Rectal smooth muscle tissue (tissue), 1 donor: ENCODE data around the gene HSPG2.
"Not testable (repeated sequence)": the region's sequence is repeated elsewhere in the genome, so short reads cannot be mapped to it uniquely, and the experiment has no call there.

Experiments used
- H3K27ac ChIP-seq: one replicate; pipeline ENCODE4 v1.7.0; 2013; ENCODE audit warnings: low read depth, low read length, inconsistent platforms
- H3K27me3 ChIP-seq: one replicate; pipeline ENCODE4 v1.7.0; 2013; ENCODE audit warnings: low read length; ENCODE audit not compliant: control insufficient read depth, insufficient read depth
- H3K36me3 ChIP-seq: one replicate; pipeline ENCODE4 v1.7.0; 2013; ENCODE audit warnings: low read length; ENCODE audit not compliant: control insufficient read depth, insufficient read depth
- H3K4me1 ChIP-seq: one replicate; pipeline ENCODE4 v1.7.0; 2013; ENCODE audit warnings: low read length; ENCODE audit not compliant: control insufficient read depth, insufficient read depth
- H3K4me3 ChIP-seq: one replicate; pipeline ENCODE4 v1.7.0; 2013; ENCODE audit warnings: low read length
- H3K9ac ChIP-seq: one replicate; pipeline ENCODE4 v1.7.0; 2013; ENCODE audit warnings: low read length

The HSPG2 gene

DNA sequence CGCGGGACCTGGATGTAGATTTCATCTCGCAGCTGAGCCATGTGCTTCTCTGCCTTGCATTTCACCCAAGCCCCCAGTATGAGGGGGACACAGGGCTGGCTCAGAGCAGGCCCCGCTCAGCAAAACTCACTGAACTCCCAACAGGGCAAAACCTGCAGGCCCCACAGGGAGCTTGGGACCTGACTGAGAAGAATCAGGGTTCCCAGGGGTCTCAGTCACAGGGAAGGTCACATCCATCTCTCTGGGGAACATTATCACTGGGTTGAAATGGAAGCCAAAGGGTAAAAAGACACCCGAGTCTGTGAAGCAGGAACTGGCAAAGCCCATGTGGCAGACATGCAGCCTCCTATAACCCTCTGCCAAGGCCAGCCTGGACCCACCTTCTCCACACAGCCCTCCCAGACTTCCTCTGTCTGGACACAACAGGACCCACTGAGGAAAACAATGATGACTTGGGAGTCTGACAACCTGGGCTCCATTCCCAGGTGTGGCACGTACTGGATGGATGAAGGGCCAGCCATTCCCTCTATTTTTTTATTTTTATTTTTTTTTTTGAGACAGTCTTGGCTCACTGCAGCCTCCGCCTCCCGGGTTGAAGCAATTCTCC lies 11.7 kb downstream of the HSPG2 start:
- no peaks in the 10 kb centered on the region for H3K36me3 ChIP-seq
- peak overlapping the region; percentile 96 for H3K27ac ChIP-seq
- peaks cover 78% of the 10 kb centered on the region for H3K4me1 ChIP-seq
- no peak overlapping the region for H3K9ac ChIP-seq
- H3K27me3 ChIP-seq = no peaks in the 10 kb centered on the region
- no peak overlapping the region for H3K4me3 ChIP-seq

DNA sequence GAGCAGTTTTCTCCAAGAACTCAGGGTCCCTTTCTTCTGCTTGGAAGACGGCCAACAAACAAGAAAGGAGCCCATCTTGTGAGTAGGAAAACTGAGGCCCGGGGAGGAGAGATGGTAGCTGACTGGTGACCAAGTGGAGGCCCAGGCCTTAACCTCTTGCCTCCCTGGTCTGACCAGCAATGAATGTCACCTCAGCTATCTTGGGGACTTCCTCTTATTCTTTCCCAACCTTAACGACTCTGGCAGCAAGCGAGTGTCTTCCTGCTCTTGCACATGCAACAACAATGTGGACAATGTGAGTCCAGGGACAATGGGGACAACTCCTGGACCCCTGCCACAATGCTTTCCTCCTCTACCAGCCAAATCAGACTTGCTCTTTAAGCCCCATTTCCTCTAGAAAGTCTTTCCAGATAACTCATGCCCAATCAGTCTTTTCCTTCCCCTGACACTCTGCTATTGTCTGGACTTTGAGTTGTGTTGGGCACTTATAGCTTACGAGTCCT lies 12.6 kb downstream of the HSPG2 start:
- H3K27me3 ChIP-seq = no peaks in the 10 kb centered on the region
- peaks cover under 1% of the 10 kb centered on the region for H3K36me3 ChIP-seq
- H3K4me3 ChIP-seq = no peak overlapping the region
- peaks cover 81% of the 10 kb centered on the region for H3K4me1 ChIP-seq
- peak overlapping the region; percentile 96 for H3K27ac ChIP-seq
- H3K9ac ChIP-seq = no peak overlapping the region

- H3K27ac ChIP-seq = peak overlapping the region; percentile 96
- no peak overlapping the region for H3K9ac ChIP-seq
- H3K4me3 ChIP-seq = no peak overlapping the region
- peaks cover 81% of the 10 kb centered on the region for H3K4me1 ChIP-seq
- no peaks in the 10 kb centered on the region for H3K27me3 ChIP-seq
- H3K36me3 ChIP-seq = peaks cover 2% of the 10 kb centered on the region
These were observed 14.8 kb downstream of the HSPG2 start for GRCh38 chr1:21922090-21923013.

DNA sequence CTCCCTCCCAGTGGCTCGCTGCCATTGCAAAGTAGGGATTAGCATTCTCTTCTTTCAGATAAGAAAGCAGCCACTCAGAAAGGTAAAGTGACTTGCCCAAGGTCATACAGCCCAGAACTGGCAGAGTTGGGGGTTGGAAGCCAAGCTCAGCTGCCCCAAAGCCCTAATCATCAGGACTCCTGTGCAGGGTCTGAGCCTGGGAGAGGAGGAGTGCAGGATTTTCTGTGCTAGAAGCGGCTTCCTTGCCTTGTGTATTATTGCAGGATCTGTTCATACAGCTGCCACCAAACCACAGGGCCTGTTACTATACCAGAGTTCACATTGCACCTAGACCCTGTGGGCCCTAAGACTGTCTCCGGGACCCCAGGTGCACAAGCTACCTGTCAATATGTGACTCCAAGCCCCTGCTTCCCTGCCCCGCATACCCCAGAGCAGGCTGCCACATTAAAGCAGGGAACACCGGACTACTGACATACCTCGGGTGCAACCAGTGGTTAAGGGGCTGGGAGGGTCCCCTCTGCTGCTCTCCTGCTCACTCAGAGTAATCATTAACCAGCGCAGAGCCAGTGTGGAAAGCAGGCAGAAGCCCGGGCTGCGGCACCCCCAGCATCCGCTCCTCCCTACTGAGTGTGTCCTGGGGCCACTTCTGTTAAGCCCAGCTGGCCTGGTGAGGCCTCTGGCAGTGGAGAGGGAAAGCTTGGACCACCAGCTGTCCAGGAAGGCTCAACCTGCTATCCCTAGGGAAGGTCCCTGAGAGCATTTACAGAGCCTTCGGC lies 15.8 kb downstream of the HSPG2 start:
- H3K4me3 ChIP-seq = no peak overlapping the region
- H3K27ac ChIP-seq = peak overlapping the region; percentile 96
- H3K9ac ChIP-seq = no peak overlapping the region
- no peaks in the 10 kb centered on the region for H3K27me3 ChIP-seq
- H3K36me3 ChIP-seq = peaks cover 2% of the 10 kb centered on the region
- H3K4me1 ChIP-seq = peaks cover 73% of the 10 kb centered on the region

DNA sequence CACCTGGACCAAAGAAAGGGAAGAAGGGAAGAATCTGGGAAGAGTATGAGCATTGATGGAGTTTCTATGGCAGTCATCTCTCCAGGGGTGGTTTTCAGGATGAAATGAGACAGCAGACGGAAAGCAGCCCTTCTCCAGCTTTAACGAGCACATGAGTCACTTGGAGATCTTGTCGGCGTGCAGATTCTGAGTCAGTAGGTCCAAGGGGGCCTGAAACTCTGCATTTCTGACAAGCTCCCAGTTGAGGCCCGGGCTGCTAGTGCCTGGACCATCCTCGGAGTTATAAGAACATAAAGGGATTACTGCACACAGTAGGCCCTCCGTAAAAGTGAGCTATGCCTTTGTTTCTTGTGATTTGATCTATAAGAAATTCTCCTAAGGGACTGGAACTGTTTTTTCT lies 17.6 kb downstream of the HSPG2 start:
- H3K4me1 ChIP-seq = peaks cover 65% of the 10 kb centered on the region
- no peak overlapping the region for H3K9ac ChIP-seq
- peak overlapping the region; percentile 96 for H3K27ac ChIP-seq
- peaks cover 2% of the 10 kb centered on the region for H3K36me3 ChIP-seq
- no peak overlapping the region for H3K4me3 ChIP-seq
- no peaks in the 10 kb centered on the region for H3K27me3 ChIP-seq

DNA sequence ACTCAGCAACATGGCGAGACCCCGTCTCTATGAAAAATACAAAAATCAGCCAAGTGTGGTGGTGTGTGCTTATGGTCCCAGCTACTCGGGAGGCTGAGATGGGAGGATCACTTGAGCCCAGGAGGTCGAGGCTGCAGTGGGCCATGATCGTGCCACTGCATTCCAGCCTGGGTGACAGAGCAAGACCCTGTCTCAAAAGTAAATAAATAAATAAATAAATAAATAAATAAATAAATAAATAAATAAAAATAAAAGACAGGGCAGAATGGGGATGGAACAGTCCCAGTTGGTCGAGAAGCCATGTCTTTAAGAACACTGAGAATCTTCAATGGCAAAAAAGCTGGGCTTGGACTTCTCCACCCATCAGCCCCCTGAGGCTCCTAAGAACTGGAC lies 19.9 kb downstream of the HSPG2 start:
- not testable (repeated sequence) for H3K4me3 ChIP-seq, H3K27me3 ChIP-seq, H3K36me3 ChIP-seq, H3K9ac ChIP-seq
- peak overlapping the region; percentile 31 for H3K27ac ChIP-seq
- peaks cover 69% of the 10 kb centered on the region for H3K4me1 ChIP-seq

DNA sequence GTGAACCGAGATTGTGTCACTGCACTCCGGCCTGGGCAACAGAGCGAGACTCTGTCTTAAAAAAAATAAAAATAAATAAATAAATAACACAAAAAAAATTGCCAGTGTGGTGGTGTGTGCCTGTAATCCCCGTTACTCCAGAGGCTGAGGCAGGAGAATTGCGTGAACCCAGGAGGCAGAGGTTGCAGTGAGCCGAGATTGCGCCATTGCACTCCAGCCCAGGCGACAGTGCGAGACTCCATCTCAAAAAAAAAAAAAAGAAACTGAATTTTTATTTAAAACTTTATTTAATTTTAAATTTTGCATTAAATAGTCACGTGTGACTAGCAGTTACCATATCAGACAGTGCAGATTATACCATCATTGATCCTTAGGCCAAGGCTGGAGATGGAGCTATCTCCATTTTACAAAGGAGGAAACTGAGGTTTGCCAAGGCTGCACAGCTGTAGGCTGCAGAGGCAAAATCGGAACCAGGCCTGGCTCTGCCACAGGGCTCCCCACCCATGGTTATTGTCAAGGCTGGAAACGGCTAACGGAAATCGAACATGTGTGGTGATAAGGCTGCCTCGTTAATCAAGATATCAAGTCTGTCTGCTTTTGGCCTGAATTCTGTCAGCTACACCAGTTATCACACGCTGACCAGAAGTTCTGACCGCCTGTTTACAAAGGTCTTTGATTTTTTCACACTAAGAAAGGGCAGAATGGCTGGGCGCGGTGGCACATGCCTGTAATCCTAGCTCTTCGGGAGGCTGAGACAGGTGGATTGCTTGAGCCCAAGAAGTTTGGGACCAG lies 20.5 kb downstream of the HSPG2 start:
- Histone ChIP-seq H3K4me1 (peaks cover 69% of the 10 kb centered on the region), H3K36me3 (peaks cover 2% of the 10 kb centered on the region), H3K9ac (no peak overlapping the region), H3K27ac (peak overlapping the region; percentile 31), H3K4me3 (no peak overlapping the region), H3K27me3 (no peaks in the 10 kb centered on the region)

- Histone ChIP-seq H3K27me3 (no peaks in the 10 kb centered on the region), H3K9ac (no peak overlapping the region), H3K4me3 (no peak overlapping the region), H3K27ac (peak overlapping the region; percentile 96), H3K36me3 (peaks cover 2% of the 10 kb centered on the region), H3K4me1 (peaks cover 68% of the 10 kb centered on the region)
These were observed 22.1 kb downstream of the HSPG2 start for GRCh38 chr1:21914880-21915640.

- H3K4me1 ChIP-seq = peaks cover 68% of the 10 kb centered on the region
- H3K9ac ChIP-seq = no peak overlapping the region
- no peaks in the 10 kb centered on the region for H3K27me3 ChIP-seq
- H3K27ac ChIP-seq = peak overlapping the region; percentile 96
- H3K36me3 ChIP-seq = peaks cover under 1% of the 10 kb centered on the region
- no peak overlapping the region for H3K4me3 ChIP-seq
These were observed 22.7 kb downstream of the HSPG2 start for GRCh38 chr1:21914450-21914849.

GRCh38 chr1:21913763-21914162 lies 23.3 kb downstream of the HSPG2 start:
- H3K36me3 ChIP-seq = no peaks in the 10 kb centered on the region
- H3K4me3 ChIP-seq = no peak overlapping the region
- peak overlapping the region; percentile 96 for H3K27ac ChIP-seq
- H3K27me3 ChIP-seq = no peaks in the 10 kb centered on the region
- H3K4me1 ChIP-seq = peaks cover 70% of the 10 kb centered on the region
- H3K9ac ChIP-seq = peak overlapping the region; percentile 17

DNA sequence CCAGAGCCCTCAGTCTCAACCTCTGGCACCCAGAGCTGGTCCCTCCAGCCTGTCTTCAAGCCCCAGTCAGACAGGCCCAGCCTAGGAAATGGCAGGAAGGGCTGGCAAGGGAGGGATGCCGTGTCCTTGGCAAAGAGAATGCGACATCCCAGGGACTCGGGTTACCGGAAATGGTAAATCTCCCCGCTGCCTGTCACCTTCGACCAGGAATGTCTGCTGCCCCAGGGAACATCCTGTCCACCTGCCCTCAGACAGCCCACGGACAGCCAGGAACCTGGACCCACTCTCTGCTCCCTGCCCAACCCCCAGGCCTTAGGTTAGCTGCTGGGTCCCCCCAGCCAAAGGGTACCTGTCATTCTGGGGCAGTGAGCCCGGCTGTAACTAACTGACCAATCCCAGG lies 23.9 kb downstream of the HSPG2 start:
- Histone ChIP-seq H3K36me3 (no peaks in the 10 kb centered on the region), H3K9ac (peak overlapping the region; percentile 49), H3K4me1 (peaks cover 71% of the 10 kb centered on the region), H3K27ac (peak overlapping the region; percentile 96), H3K4me3 (peak overlapping the region; percentile 10), H3K27me3 (no peaks in the 10 kb centered on the region)
